ENCODE results near the gene NOP56.

NOP56 gene

GRCh38 chr20:2651772-2652723, at the start of gene NOP56:
TSS of gene NOP56 (plus strand) at chr20:2652632. CDS start at chr20:2652661, 29 bp downstream.
- peak; percentile 88 for DNase-seq (ENCODE audit: low read depth, low spot score)

- DNase-seq (ENCODE audit: low read depth, low spot score): no peak
Measured at GRCh38 chr20:2602746-2603145, 49.7 kb upstream of the NOP56 start.

- DNase-seq (ENCODE audit: low read depth, low spot score): no peak
Measured at GRCh38 chr20:2603816-2604505, 48.5 kb upstream of the NOP56 start.

GRCh38 chr20:2604506-2604835, 48.0 kb upstream of the NOP56 start:
- no peak for DNase-seq (ENCODE audit: low read depth, low spot score)

GRCh38 chr20:2606507-2607006, 45.9 kb upstream of the NOP56 start:
- no peak for DNase-seq (ENCODE audit: low read depth, low spot score)

GRCh38 chr20:2610326-2610725, 42.1 kb upstream of the NOP56 start:
- no peak for DNase-seq (ENCODE audit: low read depth, low spot score)

- no peak for DNase-seq (ENCODE audit: low read depth, low spot score)
Measured at GRCh38 chr20:2610941-2611720, 41.3 kb upstream of the NOP56 start.

GRCh38 chr20:2612073-2612472, 40.4 kb upstream of the NOP56 start:
- no peak for DNase-seq (ENCODE audit: low read depth, low spot score)

GRCh38 chr20:2616634-2617033, 35.8 kb upstream of the NOP56 start:
- DNase-seq (ENCODE audit: low read depth, low spot score): no peak

GRCh38 chr20:2617099-2617714, 35.2 kb upstream of the NOP56 start:
- DNase-seq (ENCODE audit: low read depth, low spot score): no peak

GRCh38 chr20:2618815-2619214, 33.6 kb upstream of the NOP56 start:
- no peak for DNase-seq (ENCODE audit: low read depth, low spot score)

GRCh38 chr20:2619337-2619736, 33.1 kb upstream of the NOP56 start:
- no peak for DNase-seq (ENCODE audit: low read depth, low spot score)

GRCh38 chr20:2619961-2620595, 32.4 kb upstream of the NOP56 start:
- DNase-seq (ENCODE audit: low read depth, low spot score): no peak

GRCh38 chr20:2624190-2624589, 28.2 kb upstream of the NOP56 start:
- no peak for DNase-seq (ENCODE audit: low read depth, low spot score)

- DNase-seq (ENCODE audit: low read depth, low spot score): no peak
Measured at GRCh38 chr20:2625062-2625461, 27.4 kb upstream of the NOP56 start.

- no peak for DNase-seq (ENCODE audit: low read depth, low spot score)
Measured at GRCh38 chr20:2626853-2627541, 25.4 kb upstream of the NOP56 start.

GRCh38 chr20:2631228-2631627, 21.2 kb upstream of the NOP56 start:
- DNase-seq (ENCODE audit: low read depth, low spot score): no peak

GRCh38 chr20:2633381-2633780, 19.1 kb upstream of the NOP56 start:
- DNase-seq (ENCODE audit: low read depth, low spot score): no peak

GRCh38 chr20:2637246-2637645, 15.2 kb upstream of the NOP56 start:
- no peak for DNase-seq (ENCODE audit: low read depth, low spot score)

- DNase-seq (ENCODE audit: low read depth, low spot score): no peak
Measured at GRCh38 chr20:2640260-2640659, 12.2 kb upstream of the NOP56 start.

All from activated CD4-positive, CD25-positive, alpha-beta regulatory T cell treated with anti-CD3 and anti-CD28 coated beads, Interleukin-2, amount 50 U/mL, for 16 hours (primary cell).